ENCODE data around the gene COX20.
A peak's percentile ranks its signal among the peaks of the same experiment; 100 is the strongest.
"Not testable (repeated sequence)": the region's sequence is repeated elsewhere in the genome, so short reads cannot be mapped to it uniquely, and the experiment has no call there.

The COX20 gene

GRCh38 chr1:244835276-244836134, at the start of gene COX20:
Gene COX20 (plus strand): TSS chr1:244835658. CDS start chr1:244835715, 57 bp downstream.
- DNase-seq: peak; percentile 83

GRCh38 chr1:244788493-244789275, 46.8 kb upstream of the COX20 start:
- no peak for DNase-seq

GRCh38 chr1:244789276-244789580, 46.2 kb upstream of the COX20 start:
- no peak for DNase-seq

GRCh38 chr1:244789731-244790130, 45.7 kb upstream of the COX20 start:
- DNase-seq: no peak

- no peak for DNase-seq
Observed at GRCh38 chr1:244791061-244791460, 44.4 kb upstream of the COX20 start.

- DNase-seq: no peak
Observed at GRCh38 chr1:244792188-244792850, 43.1 kb upstream of the COX20 start.

- no peak for DNase-seq
Observed at GRCh38 chr1:244794071-244794470, 41.4 kb upstream of the COX20 start.

- not testable (repeated sequence) for DNase-seq
Observed at GRCh38 chr1:244794516-244794915, 40.9 kb upstream of the COX20 start.

- DNase-seq: peak; percentile 11
Observed at GRCh38 chr1:244796719-244797406, 38.6 kb upstream of the COX20 start.

- DNase-seq: no peak
Observed at GRCh38 chr1:244800821-244801220, 34.6 kb upstream of the COX20 start.

- DNase-seq: peak; percentile 43
Observed at GRCh38 chr1:244801246-244801645, 34.2 kb upstream of the COX20 start.

GRCh38 chr1:244802041-244802440, 33.4 kb upstream of the COX20 start:
- no peak for DNase-seq

- DNase-seq: no peak
Observed at GRCh38 chr1:244802556-244803239, 32.8 kb upstream of the COX20 start.

GRCh38 chr1:244804841-244805240, 30.6 kb upstream of the COX20 start:
- DNase-seq: no peak

- no peak for DNase-seq
Observed at GRCh38 chr1:244807138-244807537, 28.3 kb upstream of the COX20 start.

GRCh38 chr1:244810221-244810620, 25.2 kb upstream of the COX20 start:
- DNase-seq: no peak

- DNase-seq: no peak
Observed at GRCh38 chr1:244813327-244813726, 22.1 kb upstream of the COX20 start.

- DNase-seq: peak; percentile 23
Observed at GRCh38 chr1:244815600-244816099, 19.8 kb upstream of the COX20 start.

- DNase-seq: no peak
Observed at GRCh38 chr1:244817415-244817894, 18.0 kb upstream of the COX20 start.

- DNase-seq: no peak
Observed at GRCh38 chr1:244820131-244820530, 15.3 kb upstream of the COX20 start.

- DNase-seq: no peak
Observed at GRCh38 chr1:244821134-244821533, 14.3 kb upstream of the COX20 start.

GRCh38 chr1:244822878-244823277, 12.6 kb upstream of the COX20 start:
- DNase-seq: no peak
